Hematopoietic multipotent progenitor cell (in vitro differentiated cells): Measurements from ENCODE around the gene TRAPPC3. TPM values are rescaled to one million over a fixed set of nuclear protein-coding genes. Genes with fewer than 3 reads are reported as not detected.

ENCODE experiments used
- DNase-seq, 3 donors: peaks; one replicate each; pipeline ENCODE4 v3.0.0-alpha.2; 2011 to 2015; ENCODE audit warnings: low read depth in 2 of 3, low spot score in 2 of 3
- small RNA-seq: library from RNA; depleted of rRNA; stranded (forward); fragments of <200 nt; gene quantifications from one replicate; pipeline ENCODE3, GENCODE V24; 2012
- total RNA-seq: library from RNA; depleted of rRNA; stranded (reverse); fragments of >200 nt; gene quantifications from one replicate; pipeline ENCODE4 v1.2.3, GENCODE V29; 2012

Gene TRAPPC3
- total RNA-seq, 1 donor = 40.1 TPM

DNA sequence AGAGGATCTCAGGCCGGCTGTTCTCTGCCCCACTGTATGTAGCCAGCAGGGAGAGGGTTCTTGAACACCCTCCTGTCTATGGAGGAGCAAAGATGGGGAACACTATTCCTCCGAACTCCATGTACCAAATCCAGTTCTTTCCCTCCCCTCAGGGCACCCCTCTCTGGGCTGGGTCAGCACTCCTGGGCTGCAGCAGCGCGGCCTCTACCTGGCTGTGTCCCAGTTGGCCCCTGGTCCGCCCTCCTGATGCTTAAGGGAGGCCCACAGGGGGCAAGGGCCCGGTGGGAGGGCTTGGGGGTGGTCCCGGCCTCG, 61.1 kb downstream of the TRAPPC3 start:
- no peak for DNase-seq

- no peak for DNase-seq
Observed at GRCh38 chr1:36087233-36088123, 61.8 kb downstream of the TRAPPC3 start.

Small RNA genes lying within 50 kb of the gene (small RNA-seq; reads per million reads assigned to genes)
- gene RN7SL131P = not detected

Other genes starting within 250 kb of the TRAPPC3 start
- 17.2 TPM for gene AGO3, start 218.4 kb downstream of the TRAPPC3 start, total RNA-seq
- gene TEKT2, start 65.4 kb downstream of the TRAPPC3 start, total RNA-seq = 4.8 TPM
- gene ADPRS, start 60.6 kb downstream of the TRAPPC3 start, total RNA-seq = 42.5 TPM
- 0.81 TPM for gene COL8A2, start 24.3 kb downstream of the TRAPPC3 start, total RNA-seq
- 105 TPM for gene MAP7D1, start 6.7 kb upstream of the TRAPPC3 start, total RNA-seq
- 42.8 TPM for gene THRAP3, start 75.0 kb upstream of the TRAPPC3 start, total RNA-seq
- gene SH3D21, start 156.9 kb upstream of the TRAPPC3 start, total RNA-seq = 7.5 TPM
- 143 TPM for gene EVA1B, start 174.2 kb upstream of the TRAPPC3 start, total RNA-seq
- gene STK40, start 236.4 kb upstream of the TRAPPC3 start, total RNA-seq = 32.0 TPM
- 16.7 TPM for gene LSM10, start 248.4 kb upstream of the TRAPPC3 start, total RNA-seq